Hepatocyte (in vitro differentiated cells): ENCODE results near the gene KCNMA1. TPM values are rescaled to one million over a fixed set of nuclear protein-coding genes. Genes with fewer than 3 reads are reported as not detected.

Experiments used
- DNase-seq: peaks from one replicate; pipeline ENCODE4 v3.0.0-alpha.2; 2016; ENCODE audit warnings: low spot score
- H2AFZ ChIP-seq: fragments of 200-600 bp; sonication (generic); 2 replicates; pipeline ENCODE4 v1.6.0; 2016; ENCODE audit warnings: antibody characterized with exemption, mild to moderate bottlenecking
- H3K27ac ChIP-seq: fragments of 200-600 bp; sonication (generic); 2 replicates; pipeline ENCODE4 v1.5.1; 2016; ENCODE audit warnings: mild to moderate bottlenecking
- H3K27me3 ChIP-seq: fragments of 200-600 bp; sonication (generic); 2 replicates; pipeline ENCODE4 v1.6.1; 2016
- H3K36me3 ChIP-seq: fragments of 200-600 bp; sonication (generic); replicated peaks from 2 replicates; pipeline ENCODE4 v1.5.1; 2016; ENCODE audit warnings: low read depth; ENCODE audit not compliant: insufficient read depth
- H3K4me1 ChIP-seq: fragments of 200-600 bp; sonication (generic); 2 replicates; pipeline ENCODE4 v1.5.1; 2016; ENCODE audit warnings: mild to moderate bottlenecking, moderate library complexity; ENCODE audit not compliant: insufficient read depth
- H3K4me2 ChIP-seq: fragments of 200-600 bp; sonication (generic); 2 replicates; pipeline ENCODE4 v1.6.0; 2016
- H3K4me3 ChIP-seq: fragments of 200-600 bp; sonication (generic); 2 replicates; pipeline ENCODE4 v1.5.1; 2016; ENCODE audit warnings: mild to moderate bottlenecking
- H3K79me2 ChIP-seq: fragments of 200-600 bp; sonication (generic); 2 replicates; pipeline ENCODE4 v1.6.0; 2017; ENCODE audit warnings: mild to moderate bottlenecking
- H3K9me2 ChIP-seq: fragments of 200-600 bp; sonication (generic); replicated peaks from 2 replicates; pipeline ENCODE4 v1.6.0; 2017; ENCODE audit warnings: mild to moderate bottlenecking; ENCODE audit not compliant: insufficient read depth
- H3K9me3 ChIP-seq: fragments of 200-600 bp; sonication (generic); 2 replicates; pipeline ENCODE4 v1.5.1; 2016; ENCODE audit warnings: low read depth, mild to moderate bottlenecking
- H4K20me1 ChIP-seq: fragments of 200-600 bp; sonication (generic); 2 replicates; pipeline ENCODE4 v1.6.0; 2016; ENCODE audit warnings: mild to moderate bottlenecking; ENCODE audit not compliant: insufficient read depth, poor library complexity, severe bottlenecking
- EZH2 ChIP-seq: fragments of 200-600 bp; sonication (generic); IDR thresholded peaks from 2 replicates; pipeline ENCODE4 v1.6.1; 2016; ENCODE audit warnings: antibody characterized with exemption, mild to moderate bottlenecking, borderline replicate concordance
- EZH2phosphoT487 ChIP-seq: fragments of 200-600 bp; sonication (generic); IDR thresholded peaks from one replicate; pipeline ENCODE4 v1.6.1; 2018; ENCODE audit warnings: antibody characterized with exemption, mild to moderate bottlenecking, low read depth, moderate library complexity; ENCODE audit not compliant: unreplicated experiment, severe bottlenecking
- WGBS: methylation state at CpG from one replicate; pipeline ENCODE4 v1.1.6; 2016; ENCODE audit warnings: low lambda C conversion rate; ENCODE audit errors: missing lambda C conversion rate; 5-methylcytosine and 5-hydroxymethylcytosine counted together
- polyA plus RNA-seq: library from polyadenylated mRNA; unstranded; fragments of >200 nt; fragmentation: Nextera tagmentation; extraction: Ambion mirVana; gene quantifications from 2 replicates; pipeline ENCODE4 v1.2.1, GENCODE V29; 2016
- total RNA-seq: library from RNA; depleted of rRNA; stranded (reverse); fragments of >200 nt; gene quantifications from 2 replicates; pipeline ENCODE4 v1.2.3, GENCODE V29; 2014
- TF ChIP-seq, protein P1 (sequence below): fragments of 200-600 bp; sonication (generic); IDR thresholded peaks from 2 replicates; pipeline ENCODE4 v1.5.1; 2016; ENCODE audit warnings: antibody characterized with exemption, mild to moderate bottlenecking; ENCODE audit not compliant: poor library complexity

The KCNMA1 gene
- total and polyA plus RNA-seq, 2 experiments from 2014 or later = 42.6 to 73.3 TPM

DNA sequence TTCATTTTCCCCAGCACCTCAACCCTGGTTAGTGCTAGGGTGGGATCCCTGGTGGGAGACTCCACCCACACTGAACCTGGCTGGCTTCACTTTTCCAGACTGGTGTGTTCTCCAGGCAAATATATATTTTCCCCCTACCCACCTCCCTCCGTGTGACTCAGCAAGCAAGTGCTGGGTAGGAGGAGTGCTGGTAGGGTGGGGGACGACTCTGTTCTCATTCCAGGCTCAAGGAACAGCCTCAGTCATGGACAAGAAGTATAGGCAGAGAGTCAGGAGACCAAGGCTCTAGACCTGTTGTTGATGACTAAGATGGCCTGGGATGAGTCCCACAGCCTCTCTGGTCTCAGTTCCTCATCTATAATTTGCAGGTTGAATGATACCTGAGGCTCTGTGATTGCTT, 328.1 kb downstream of the KCNMA1 start:
- H3K27ac ChIP-seq = no peak overlapping the region
- no peak overlapping the region for H2AFZ ChIP-seq
- no peaks in the 10 kb centered on the region for H3K9me3 ChIP-seq
- no peaks in the 10 kb centered on the region for H4K20me1 ChIP-seq
- H3K4me3 ChIP-seq = no peak overlapping the region
- H3K9me2 ChIP-seq = no peaks in the 10 kb centered on the region
- no peaks in the 10 kb centered on the region for H3K79me2 ChIP-seq
- H3K27me3 ChIP-seq = no peaks in the 10 kb centered on the region
- 54% methylated on average over 2 of the region's 2 CpGs for WGBS
- TF ChIP-seq, protein P1, sequence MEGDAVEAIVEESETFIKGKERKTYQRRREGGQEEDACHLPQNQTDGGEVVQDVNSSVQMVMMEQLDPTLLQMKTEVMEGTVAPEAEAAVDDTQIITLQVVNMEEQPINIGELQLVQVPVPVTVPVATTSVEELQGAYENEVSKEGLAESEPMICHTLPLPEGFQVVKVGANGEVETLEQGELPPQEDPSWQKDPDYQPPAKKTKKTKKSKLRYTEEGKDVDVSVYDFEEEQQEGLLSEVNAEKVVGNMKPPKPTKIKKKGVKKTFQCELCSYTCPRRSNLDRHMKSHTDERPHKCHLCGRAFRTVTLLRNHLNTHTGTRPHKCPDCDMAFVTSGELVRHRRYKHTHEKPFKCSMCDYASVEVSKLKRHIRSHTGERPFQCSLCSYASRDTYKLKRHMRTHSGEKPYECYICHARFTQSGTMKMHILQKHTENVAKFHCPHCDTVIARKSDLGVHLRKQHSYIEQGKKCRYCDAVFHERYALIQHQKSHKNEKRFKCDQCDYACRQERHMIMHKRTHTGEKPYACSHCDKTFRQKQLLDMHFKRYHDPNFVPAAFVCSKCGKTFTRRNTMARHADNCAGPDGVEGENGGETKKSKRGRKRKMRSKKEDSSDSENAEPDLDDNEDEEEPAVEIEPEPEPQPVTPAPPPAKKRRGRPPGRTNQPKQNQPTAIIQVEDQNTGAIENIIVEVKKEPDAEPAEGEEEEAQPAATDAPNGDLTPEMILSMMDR = no peak
- no peak for TF ChIP-seq EZH2
- no peak for TF ChIP-seq EZH2phosphoT487
- H3K36me3 ChIP-seq = no peaks in the 10 kb centered on the region
- H3K4me2 ChIP-seq = no peak overlapping the region
- peaks cover 12% of the 10 kb centered on the region for H3K4me1 ChIP-seq
- DNase-seq = no peak

DNA sequence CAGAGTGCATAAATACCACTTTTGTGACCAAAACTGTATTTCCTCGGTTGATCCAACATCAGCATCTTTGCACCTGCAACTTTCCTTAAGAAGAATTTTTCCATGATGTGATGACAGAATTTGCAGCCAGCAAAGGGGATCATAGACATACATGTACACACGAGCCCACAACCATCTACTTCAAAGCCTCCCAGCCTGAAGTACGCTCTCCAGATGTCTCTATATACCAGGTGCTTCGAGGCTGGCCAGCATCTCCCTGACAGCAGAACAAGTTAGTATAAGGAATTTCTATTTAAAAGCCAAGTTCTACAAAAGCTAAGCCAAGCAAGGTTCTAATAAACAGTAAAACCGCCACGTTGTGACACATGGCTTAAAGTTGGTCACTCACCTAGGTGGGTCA, 328.5 kb downstream of the KCNMA1 start:
- no peak for TF ChIP-seq EZH2phosphoT487
- TF ChIP-seq EZH2 = no peak
- TF ChIP-seq, protein P1 = no peak
- Histone ChIP-seq H3K79me2 (no peaks in the 10 kb centered on the region), H4K20me1 (no peaks in the 10 kb centered on the region), H3K9me3 (no peaks in the 10 kb centered on the region), H2AFZ (no peak overlapping the region), H3K27me3 (no peaks in the 10 kb centered on the region), H3K9me2 (no peaks in the 10 kb centered on the region), H3K36me3 (no peaks in the 10 kb centered on the region), H3K4me3 (no peak overlapping the region), H3K4me1 (peaks cover 12% of the 10 kb centered on the region), H3K4me2 (no peak overlapping the region), H3K27ac (no peak overlapping the region)
- DNase-seq = no peak
- 69% methylated on average over 6 of the region's 6 CpGs for WGBS

DNA sequence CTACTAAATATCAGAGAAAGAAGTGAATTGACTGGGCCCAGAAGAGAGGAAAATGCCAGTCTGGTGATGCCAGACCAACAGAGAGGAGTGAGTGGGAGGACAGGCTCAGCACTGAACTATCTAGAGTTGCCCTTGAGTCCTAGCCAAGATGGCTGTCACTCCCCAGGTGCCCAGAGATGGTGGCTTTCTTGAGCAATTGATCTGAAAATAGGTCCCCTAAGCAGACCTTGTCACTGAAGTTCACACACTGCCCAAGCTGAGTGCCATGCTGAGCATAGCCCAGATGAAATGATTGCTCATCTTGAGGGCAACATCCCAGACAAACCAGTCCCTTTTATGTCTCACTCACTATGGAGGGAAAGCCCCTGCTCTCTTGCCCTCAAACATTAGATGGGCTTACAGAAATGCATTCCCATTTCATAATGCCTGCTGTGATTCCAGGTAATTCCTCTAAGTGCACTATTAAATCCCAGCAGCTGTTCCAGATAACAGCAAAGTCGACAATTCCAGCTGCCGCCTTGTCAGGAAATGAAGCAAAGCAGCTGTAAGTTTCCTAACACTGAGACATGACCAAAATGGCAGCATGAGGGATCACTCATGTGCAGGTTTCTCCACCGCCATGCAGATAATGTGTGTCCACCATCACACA, 329.4 kb downstream of the KCNMA1 start:
- TF ChIP-seq, protein P1 = no peak
- TF ChIP-seq EZH2 (no peak), EZH2phosphoT487 (no peak)
- no peaks in the 10 kb centered on the region for H3K27me3 ChIP-seq
- no peaks in the 10 kb centered on the region for H3K36me3 ChIP-seq
- no peaks in the 10 kb centered on the region for H3K9me3 ChIP-seq
- peaks cover 12% of the 10 kb centered on the region for H3K4me1 ChIP-seq
- no peaks in the 10 kb centered on the region for H3K9me2 ChIP-seq
- no peak for DNase-seq
- no peak overlapping the region for H3K4me3 ChIP-seq
- no peaks in the 10 kb centered on the region for H4K20me1 ChIP-seq
- 64% methylated on average over 3 of the region's 3 CpGs for WGBS
- no peak overlapping the region for H2AFZ ChIP-seq
- no peak overlapping the region for H3K27ac ChIP-seq
- H3K4me2 ChIP-seq = no peak overlapping the region
- no peaks in the 10 kb centered on the region for H3K79me2 ChIP-seq
